ENCODE measurements around the gene U2AF1L4. TPM values are rescaled to one million over a fixed set of nuclear protein-coding genes. Genes with fewer than 3 reads are reported as not detected.
"Not testable (repeated sequence)": the region's sequence is repeated elsewhere in the genome, so short reads cannot be mapped to it uniquely, and the experiment has no call there.

The U2AF1L4 gene
- total RNA-seq, 3 donors from 2014 or later: 18.9 to 25.2 (median 19.4) TPM

DNA sequence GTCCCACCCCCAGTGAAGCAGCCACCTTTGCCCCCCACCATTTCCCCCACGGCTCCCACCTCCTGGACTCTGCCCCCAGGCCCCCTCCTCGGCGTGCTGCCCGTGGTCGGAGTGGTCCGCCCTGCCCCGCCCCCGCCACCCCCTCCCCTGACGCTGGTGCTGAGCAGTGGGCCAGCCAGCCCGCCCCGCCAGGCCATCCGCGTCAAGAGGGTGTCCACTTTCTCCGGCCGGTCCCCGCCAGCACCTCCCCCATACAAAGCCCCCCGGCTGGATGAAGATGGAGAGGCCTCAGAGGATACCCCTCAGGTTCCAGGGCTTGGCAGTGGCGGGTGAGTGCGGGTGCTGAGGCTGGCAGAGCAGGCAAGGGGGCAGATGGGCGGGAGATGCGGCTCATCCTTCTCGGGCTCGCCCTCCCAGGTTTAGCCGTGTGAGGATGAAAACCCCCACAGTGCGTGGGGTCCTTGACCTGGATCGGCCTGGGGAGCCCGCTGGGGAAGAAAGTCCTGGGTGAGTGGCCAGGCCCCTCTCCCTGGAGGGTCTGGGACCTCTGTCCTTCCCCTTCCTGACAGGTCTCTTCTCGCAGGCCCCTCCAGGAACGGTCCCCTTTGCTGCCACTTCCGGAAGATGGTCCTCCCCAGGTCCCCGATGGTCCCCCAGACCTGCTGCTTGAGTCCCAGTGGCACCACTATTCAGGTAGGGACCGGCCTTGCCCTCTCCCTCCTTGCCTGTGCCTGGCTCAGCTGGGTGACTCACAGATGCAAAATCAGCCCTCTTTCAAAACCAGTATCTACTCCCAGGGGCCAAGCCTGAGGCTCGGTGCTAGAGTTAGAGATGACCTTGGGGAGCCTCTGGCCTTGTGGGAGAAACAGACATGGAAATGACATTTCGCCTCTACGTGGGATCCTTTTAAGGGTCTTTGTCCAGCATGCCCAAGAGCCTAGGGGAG lies 11.8 kb downstream of the U2AF1L4 start:
- no peaks in the 10 kb centered on the region for H3K27me3 Mint-ChIP-seq (ENCODE audit: low read depth)
- no peak overlapping the region for H3K4me3 Mint-ChIP-seq
- peaks cover 42% of the 10 kb centered on the region for H3K36me3 Mint-ChIP-seq (ENCODE audit: insufficient read depth)
- no peaks in the 10 kb centered on the region for H3K9me3 Mint-ChIP-seq
- DNase-seq (no peak), ATAC-seq (no peak)
- H3K4me1 Mint-ChIP-seq (ENCODE audit: low read depth): peaks cover 5% of the 10 kb centered on the region

DNA sequence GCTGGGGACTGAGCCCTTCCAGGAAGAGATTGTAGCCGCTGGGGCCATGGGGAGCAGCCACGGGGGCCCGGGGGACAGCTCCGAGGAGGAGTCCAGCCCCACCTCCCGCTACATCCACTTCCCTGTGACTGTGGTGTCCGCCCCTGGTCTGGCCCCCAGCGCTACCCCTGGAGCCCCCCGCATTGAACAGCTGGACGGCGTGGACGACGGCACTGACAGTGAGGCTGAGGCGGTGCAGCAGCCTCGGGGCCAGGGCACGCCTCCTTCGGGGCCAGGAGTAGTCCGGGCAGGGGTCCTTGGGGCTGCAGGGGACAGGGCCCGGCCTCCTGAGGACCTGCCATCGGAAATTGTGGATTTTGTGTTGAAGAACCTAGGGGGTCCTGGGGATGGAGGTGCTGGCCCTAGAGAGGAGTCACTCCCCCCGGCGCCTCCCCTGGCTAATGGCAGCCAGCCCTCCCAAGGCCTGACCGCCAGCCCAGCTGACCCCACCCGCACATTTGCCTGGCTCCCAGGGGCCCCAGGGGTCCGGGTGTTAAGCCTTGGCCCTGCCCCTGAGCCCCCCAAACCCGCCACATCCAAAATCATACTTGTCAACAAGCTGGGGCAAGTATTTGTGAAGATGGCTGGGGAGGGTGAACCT lies 12.6 kb downstream of the U2AF1L4 start:
- ATAC-seq (no peak), DNase-seq (no peak)
- peaks cover 44% of the 10 kb centered on the region for H3K36me3 Mint-ChIP-seq (ENCODE audit: insufficient read depth)
- no peak overlapping the region for H3K4me3 Mint-ChIP-seq
- no peaks in the 10 kb centered on the region for H3K9me3 Mint-ChIP-seq
- no peaks in the 10 kb centered on the region for H3K27me3 Mint-ChIP-seq (ENCODE audit: low read depth)
- H3K4me1 Mint-ChIP-seq (ENCODE audit: low read depth): peaks cover 5% of the 10 kb centered on the region

DNA sequence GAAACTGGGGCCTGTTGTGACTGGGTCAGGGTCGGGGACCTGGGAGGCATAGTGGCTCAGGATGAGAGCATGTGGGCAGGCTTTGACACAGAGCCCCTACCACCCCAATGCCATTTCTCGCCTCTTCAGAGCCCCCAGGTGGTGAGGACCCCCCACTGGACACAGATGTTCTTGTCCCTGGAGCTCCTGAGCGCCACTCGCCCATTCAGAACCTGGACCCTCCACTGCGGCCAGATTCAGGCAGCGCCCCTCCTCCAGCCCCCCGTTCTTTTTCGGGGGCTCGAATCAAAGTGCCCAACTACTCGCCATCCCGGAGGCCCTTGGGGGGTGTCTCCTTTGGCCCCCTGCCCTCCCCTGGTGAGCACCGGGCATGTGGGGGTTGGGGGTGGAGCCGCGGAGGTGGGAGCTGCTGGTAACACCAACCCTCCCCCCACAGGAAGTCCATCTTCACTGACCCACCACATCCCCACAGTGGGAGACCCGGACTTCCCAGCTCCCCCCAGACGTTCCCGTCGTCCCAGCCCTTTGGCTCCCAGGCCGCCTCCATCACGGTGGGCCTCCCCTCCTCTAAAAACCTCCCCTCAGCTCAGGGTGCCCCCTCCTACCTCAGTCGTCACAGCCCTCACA lies 13.3 kb downstream of the U2AF1L4 start:
- DNase-seq (no peak), ATAC-seq (no peak)
- no peaks in the 10 kb centered on the region for H3K9me3 Mint-ChIP-seq
- H3K4me1 Mint-ChIP-seq (ENCODE audit: low read depth): peaks cover 3% of the 10 kb centered on the region
- H3K4me3 Mint-ChIP-seq: no peak overlapping the region
- no peaks in the 10 kb centered on the region for H3K27me3 Mint-ChIP-seq (ENCODE audit: low read depth)
- peaks cover 42% of the 10 kb centered on the region for H3K36me3 Mint-ChIP-seq (ENCODE audit: insufficient read depth)

DNA sequence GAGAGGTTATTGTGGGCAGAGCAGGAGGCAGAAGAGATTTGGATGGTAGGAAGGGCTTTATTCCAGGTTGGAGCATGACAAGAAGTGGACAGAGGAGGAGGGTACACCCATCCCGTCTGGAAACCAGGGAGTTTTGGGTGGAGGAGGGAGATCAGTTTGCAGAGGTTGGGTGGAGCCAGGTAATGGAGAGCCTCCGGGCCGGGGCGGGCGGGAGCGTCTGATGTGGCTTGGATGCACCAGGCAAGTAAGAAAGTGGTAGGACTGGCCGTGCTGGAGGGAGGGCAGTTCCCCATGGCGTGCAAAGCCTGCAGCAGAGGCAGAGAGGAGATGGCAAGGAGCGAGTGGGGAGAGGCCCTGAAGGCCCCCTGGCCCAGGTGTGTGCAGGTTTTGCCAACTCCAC lies 13.9 kb downstream of the U2AF1L4 start:
- peaks cover 40% of the 10 kb centered on the region for H3K36me3 Mint-ChIP-seq (ENCODE audit: insufficient read depth)
- no peaks in the 10 kb centered on the region for H3K4me1 Mint-ChIP-seq (ENCODE audit: low read depth)
- DNase-seq: no peak
- no peaks in the 10 kb centered on the region for H3K9me3 Mint-ChIP-seq
- ATAC-seq: no peak
- no peak overlapping the region for H3K4me3 Mint-ChIP-seq
- no peaks in the 10 kb centered on the region for H3K27me3 Mint-ChIP-seq (ENCODE audit: low read depth)

DNA sequence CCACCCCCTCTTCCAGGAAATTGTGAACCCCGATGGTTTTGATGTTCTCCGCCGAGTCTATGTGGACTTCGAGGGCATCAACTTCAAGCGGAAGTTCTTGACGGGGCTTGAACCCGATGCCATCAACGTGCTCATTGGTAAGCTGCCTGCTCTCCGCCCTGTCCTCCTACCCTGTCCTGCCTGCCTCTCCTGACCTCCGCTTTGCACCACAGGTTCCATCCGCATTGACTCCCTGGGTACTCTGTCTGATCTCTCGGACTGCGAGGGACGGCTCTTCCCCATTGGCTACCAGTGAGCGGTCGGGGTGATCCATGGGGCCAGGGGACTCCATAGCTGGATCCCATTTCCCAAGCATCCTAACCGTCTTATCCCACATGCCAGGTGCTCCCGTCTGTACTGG lies 14.9 kb downstream of the U2AF1L4 start:
- ATAC-seq (no peak), DNase-seq (no peak)
- no peaks in the 10 kb centered on the region for H3K27me3 Mint-ChIP-seq (ENCODE audit: low read depth)
- no peak overlapping the region for H3K4me3 Mint-ChIP-seq
- no peaks in the 10 kb centered on the region for H3K9me3 Mint-ChIP-seq
- H3K36me3 Mint-ChIP-seq (ENCODE audit: insufficient read depth): peaks cover 46% of the 10 kb centered on the region
- no peaks in the 10 kb centered on the region for H3K4me1 Mint-ChIP-seq (ENCODE audit: low read depth)

DNA sequence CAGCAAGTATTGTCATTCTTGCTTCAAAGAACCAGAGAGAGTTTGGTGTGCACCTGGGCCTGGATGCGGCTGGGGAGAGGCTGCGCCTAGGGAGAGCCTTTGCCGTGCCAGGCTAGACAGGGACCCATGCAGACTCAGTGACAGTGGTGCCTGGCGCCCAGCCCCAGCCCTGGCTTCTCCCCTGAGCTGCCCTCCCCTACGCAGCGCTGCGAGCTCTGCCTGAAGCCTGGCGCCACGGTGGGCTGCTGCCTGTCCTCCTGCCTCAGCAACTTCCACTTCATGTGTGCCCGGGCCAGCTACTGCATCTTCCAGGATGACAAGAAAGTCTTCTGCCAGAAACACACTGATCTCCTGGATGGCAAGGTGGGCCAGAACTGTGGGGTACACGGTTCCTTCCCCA lies 15.5 kb downstream of the U2AF1L4 start:
- no peaks in the 10 kb centered on the region for H3K9me3 Mint-ChIP-seq
- no peaks in the 10 kb centered on the region for H3K4me1 Mint-ChIP-seq (ENCODE audit: low read depth)
- ATAC-seq (no peak), DNase-seq (no peak)
- H3K27me3 Mint-ChIP-seq (ENCODE audit: low read depth): no peaks in the 10 kb centered on the region
- H3K4me3 Mint-ChIP-seq: no peak overlapping the region
- H3K36me3 Mint-ChIP-seq (ENCODE audit: insufficient read depth): peaks cover 49% of the 10 kb centered on the region

DNA sequence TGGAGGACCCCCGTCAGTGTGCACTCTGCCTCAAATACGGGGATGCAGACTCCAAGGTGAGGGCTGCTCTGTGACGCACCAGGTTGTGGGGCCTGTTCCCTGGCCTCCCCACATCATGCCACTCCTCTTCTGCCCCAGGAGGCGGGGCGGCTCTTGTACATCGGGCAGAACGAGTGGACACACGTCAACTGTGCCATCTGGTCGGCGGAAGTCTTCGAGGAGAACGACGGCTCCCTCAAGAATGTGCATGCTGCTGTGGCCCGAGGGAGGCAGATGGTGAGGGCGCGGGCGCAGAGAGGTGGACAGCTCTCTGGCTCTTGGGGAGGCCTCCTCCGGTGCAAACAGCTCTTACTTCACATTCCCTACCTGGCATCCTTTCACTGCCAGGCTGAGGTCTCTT lies 16.2 kb downstream of the U2AF1L4 start:
- Mint-ChIP-seq H3K27me3 (ENCODE audit: low read depth) (no peaks in the 10 kb centered on the region), H3K4me1 (ENCODE audit: low read depth) (no peaks in the 10 kb centered on the region), H3K36me3 (ENCODE audit: insufficient read depth) (peaks cover 50% of the 10 kb centered on the region), H3K4me3 (no peak overlapping the region), H3K9me3 (no peaks in the 10 kb centered on the region)
- ATAC-seq (no peak), DNase-seq (no peak)

DNA sequence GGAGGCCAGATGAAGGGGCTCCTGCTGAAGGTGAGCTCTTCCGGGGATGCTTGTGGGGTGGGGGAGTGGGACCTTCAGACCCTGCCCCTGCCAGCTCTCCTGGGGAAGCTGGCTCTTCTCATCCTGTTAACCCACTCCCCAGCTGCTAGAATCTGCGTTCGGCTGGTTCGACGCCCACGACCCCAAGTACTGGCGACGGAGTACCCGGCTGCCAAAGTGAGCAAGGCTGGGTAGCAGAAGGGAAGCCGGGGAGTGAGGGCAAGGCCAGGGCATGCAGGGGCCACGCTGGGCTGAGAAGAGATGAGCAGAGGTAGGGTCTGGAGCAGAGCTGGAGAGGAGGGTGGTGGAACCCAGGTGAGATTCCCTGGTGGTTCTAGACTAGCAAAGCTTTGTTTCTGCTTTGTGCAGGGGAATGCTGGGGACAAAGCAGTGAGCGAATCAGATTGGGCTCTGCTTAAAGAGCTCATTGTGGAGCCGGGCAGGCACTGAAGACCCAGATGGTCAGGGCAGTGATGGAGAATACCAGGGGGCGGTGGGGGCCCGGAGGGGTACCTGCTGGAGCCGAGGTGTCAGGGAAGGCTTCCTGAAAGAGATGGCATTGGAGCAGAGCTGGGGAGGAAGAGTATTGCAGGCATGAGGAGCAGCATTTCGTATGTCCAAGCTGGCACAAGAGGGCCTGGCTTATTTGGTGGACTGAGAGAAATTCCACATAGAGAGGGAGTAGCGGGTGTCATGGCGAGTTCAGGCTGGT lies 17.1 kb downstream of the U2AF1L4 start:
- Mint-ChIP-seq H3K36me3 (ENCODE audit: insufficient read depth) (peaks cover 54% of the 10 kb centered on the region), H3K4me1 (ENCODE audit: low read depth) (no peaks in the 10 kb centered on the region), H3K4me3 (no peak overlapping the region), H3K27me3 (ENCODE audit: low read depth) (no peaks in the 10 kb centered on the region), H3K9me3 (no peaks in the 10 kb centered on the region)
- ATAC-seq (no peak), DNase-seq (no peak)

DNA sequence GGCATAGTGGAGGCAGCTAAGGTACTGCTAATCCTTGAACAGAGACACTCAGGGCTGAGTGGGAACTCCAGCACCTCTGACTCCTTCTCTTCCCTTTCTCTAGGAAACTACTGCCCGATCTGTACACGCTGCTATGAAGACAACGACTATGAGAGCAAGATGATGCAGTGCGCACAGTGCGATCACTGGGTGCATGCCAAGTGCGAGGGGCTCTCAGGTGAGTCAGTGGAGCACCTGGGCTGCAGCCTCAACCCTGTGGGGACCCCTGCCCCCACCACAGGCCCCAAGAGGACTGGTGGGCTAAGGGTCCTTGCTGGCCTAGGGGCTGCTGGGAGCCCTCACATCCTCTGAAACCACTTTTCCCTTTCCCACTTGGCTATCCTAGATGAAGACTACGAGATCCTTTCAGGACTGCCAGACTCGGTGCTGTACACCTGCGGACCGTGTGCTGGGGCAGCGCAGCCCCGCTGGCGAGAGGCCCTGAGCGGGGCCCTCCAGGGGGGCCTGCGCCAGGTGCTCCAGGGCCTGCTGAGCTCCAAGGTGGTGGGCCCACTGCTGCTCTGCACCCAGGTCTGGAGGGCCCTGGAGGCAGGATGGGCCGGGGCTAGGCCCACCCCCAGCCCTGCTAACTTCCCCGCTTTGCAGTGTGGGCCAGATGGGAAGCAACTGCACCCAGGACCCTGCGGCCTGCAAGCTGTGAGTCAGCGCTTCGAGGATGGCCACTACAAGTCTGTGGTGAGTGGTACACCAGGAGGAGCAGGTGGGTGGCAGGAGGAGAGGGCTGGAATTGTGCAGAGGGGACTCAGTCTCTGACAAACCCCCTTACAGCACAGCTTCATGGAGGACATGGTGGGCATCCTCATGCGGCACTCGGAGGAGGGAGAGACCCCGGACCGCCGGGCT lies 17.9 kb downstream of the U2AF1L4 start:
- H3K9me3 Mint-ChIP-seq: no peaks in the 10 kb centered on the region
- no peaks in the 10 kb centered on the region for H3K27me3 Mint-ChIP-seq (ENCODE audit: low read depth)
- H3K4me1 Mint-ChIP-seq (ENCODE audit: low read depth): no peaks in the 10 kb centered on the region
- no peak for ATAC-seq
- H3K36me3 Mint-ChIP-seq (ENCODE audit: insufficient read depth): peaks cover 59% of the 10 kb centered on the region
- no peak overlapping the region for H3K4me3 Mint-ChIP-seq
- no peak for DNase-seq

DNA sequence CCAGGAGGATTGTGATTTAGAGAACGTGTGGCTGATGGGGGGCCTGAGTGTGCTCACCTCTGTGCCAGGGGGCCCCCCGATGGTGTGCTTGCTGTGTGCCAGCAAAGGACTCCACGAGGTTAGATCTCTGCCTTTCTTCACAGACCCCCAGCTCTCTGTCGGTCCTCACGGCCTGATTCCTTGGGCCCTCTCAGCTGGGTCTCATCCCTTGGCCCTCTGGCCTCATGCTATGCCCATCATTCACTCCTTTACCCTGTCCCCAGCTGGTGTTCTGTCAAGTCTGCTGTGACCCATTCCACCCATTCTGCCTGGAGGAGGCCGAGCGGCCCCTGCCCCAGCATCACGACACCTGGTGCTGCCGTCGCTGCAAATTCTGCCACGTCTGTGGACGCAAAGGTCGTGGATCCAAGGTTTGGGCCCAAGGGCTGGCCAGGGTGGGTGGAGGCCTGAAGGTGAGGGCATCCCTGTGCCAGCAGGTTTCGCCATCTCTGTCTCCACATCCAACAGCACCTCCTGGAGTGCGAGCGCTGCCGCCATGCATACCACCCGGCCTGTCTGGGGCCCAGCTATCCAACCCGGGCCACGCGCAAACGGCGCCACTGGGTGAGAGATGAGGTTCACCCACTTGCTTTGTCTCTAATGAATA lies 19.9 kb downstream of the U2AF1L4 start:
- no peaks in the 10 kb centered on the region for H3K27me3 Mint-ChIP-seq (ENCODE audit: low read depth)
- H3K4me3 Mint-ChIP-seq: no peak overlapping the region
- peaks cover 5% of the 10 kb centered on the region for H3K4me1 Mint-ChIP-seq (ENCODE audit: low read depth)
- no peaks in the 10 kb centered on the region for H3K9me3 Mint-ChIP-seq
- peaks cover 51% of the 10 kb centered on the region for H3K36me3 Mint-ChIP-seq (ENCODE audit: insufficient read depth)
- no peak for ATAC-seq
- no peak for DNase-seq

DNA sequence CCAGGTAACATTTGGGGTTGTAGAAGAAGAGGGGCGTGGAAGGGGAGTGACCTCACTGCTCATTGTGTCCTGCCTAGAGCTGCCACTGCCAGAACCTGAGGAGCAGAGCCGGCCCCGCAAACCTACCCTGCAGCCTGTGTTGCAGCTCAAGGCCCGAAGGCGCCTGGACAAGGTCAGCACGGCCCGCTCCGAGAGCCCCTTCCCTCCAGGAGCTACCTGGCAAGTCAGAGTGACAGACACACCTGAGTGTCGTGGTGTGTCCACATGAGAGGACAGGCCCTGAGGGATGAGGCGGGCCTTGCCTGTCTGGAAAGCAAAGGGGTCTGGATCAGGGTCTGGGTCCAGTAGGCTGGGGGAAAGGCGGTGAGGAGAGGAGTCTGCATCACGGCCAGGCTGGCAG lies 20.7 kb downstream of the U2AF1L4 start:
- H3K9me3 Mint-ChIP-seq: no peaks in the 10 kb centered on the region
- no peak overlapping the region for H3K4me3 Mint-ChIP-seq
- no peak for DNase-seq

DNA sequence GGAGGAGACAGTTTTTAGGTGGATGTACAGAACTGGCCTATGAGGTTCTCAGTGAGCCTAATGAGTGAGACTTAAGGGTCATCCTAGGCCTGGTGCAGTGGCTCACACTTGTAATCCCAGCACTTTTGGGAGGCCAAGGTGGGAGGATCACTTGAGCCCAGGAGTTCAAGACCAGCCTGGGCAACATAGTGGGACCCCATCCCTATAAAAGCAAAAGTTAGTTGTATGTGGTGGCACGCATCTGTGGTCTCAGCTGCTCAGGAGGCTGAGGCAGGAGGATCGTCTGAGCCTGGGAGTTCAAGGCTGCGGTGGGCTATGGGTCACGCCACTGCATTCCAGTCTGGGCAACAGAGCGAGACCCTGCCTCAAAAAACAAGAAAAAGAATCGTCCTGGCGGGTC lies 21.1 kb downstream of the U2AF1L4 start:
- not testable (repeated sequence) for ATAC-seq; H3K9me3 Mint-ChIP-seq; DNase-seq; H3K27me3 Mint-ChIP-seq (ENCODE audit: low read depth); H3K4me3 Mint-ChIP-seq
- H3K36me3 Mint-ChIP-seq (ENCODE audit: insufficient read depth): peaks cover 50% of the 10 kb centered on the region
- H3K4me1 Mint-ChIP-seq (ENCODE audit: low read depth): peaks cover 12% of the 10 kb centered on the region

More for the DNA sequence above, 20.7 kb downstream of the U2AF1L4 start:
- Mint-ChIP-seq H3K27me3 (ENCODE audit: low read depth) (no peaks in the 10 kb centered on the region), H3K36me3 (ENCODE audit: insufficient read depth) (peaks cover 48% of the 10 kb centered on the region), H3K4me1 (ENCODE audit: low read depth) (peaks cover 8% of the 10 kb centered on the region)
- ATAC-seq: no peak

DNA sequence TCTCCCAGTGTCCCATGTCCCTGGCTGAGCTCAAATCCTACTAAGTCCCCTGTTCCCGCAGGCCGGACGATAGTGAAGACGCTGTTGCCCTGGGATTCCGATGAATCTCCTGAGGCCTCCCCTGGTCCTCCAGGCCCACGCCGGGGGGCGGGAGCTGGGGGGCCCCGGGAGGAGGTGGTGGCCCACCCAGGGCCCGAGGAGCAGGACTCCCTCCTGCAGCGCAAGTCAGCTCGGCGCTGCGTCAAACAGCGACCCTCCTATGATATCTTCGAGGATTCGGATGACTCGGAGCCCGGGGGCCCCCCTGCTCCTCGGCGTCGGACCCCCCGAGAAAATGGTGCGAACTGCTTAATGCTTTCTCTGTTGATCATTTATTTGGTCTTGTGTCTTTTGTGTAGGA lies 21.5 kb downstream of the U2AF1L4 start:
- no peak overlapping the region for H3K4me3 Mint-ChIP-seq

More for the DNA sequence above, 21.5 kb downstream of the U2AF1L4 start:
- no peak for DNase-seq
- Mint-ChIP-seq H3K4me1 (ENCODE audit: low read depth) (peaks cover 14% of the 10 kb centered on the region), H3K9me3 (no peaks in the 10 kb centered on the region), H3K27me3 (ENCODE audit: low read depth) (no peaks in the 10 kb centered on the region), H3K36me3 (ENCODE audit: insufficient read depth) (peaks cover 50% of the 10 kb centered on the region)
- no peak for ATAC-seq

All from activated T-cell treated with anti-CD3 and anti-CD28 coated beads, Interleukin-2, amount 50 U/mL, for 4 hours (primary cell).